ENCODE data around the gene DHRS1.
"Not testable (repeated sequence)": the region's sequence is repeated elsewhere in the genome, so short reads cannot be mapped to it uniquely, and the experiment has no call there.

DHRS1 gene

GRCh38 chr14:24247422-24247821 is 52.2 kb downstream of the DHRS1 start:
- DNase-seq (ENCODE audit: low read depth in 2 of 2): no peak

- DNase-seq (ENCODE audit: low read depth in 2 of 2): no peak
These were observed 52.8 kb downstream of the DHRS1 start for GRCh38 chr14:24246765-24247212.

- not testable (repeated sequence) for DNase-seq (ENCODE audit: low read depth in 2 of 2)
These were observed 54.2 kb downstream of the DHRS1 start for GRCh38 chr14:24245350-24245749.

GRCh38 chr14:24243336-24243836 is 56.2 kb downstream of the DHRS1 start:
- DNase-seq (ENCODE audit: low read depth in 2 of 2): no peak

- peak; percentile 90 to 93 for DNase-seq (ENCODE audit: low read depth in 2 of 2)
These were observed 57.6 kb downstream of the DHRS1 start for GRCh38 chr14:24241829-24242443.
